HEK293 (cell line): ENCODE data around the gene LDB1.

ENCODE experiments used
- FEZF1 ChIP-seq: fragments of 450-650 bp; formaldehyde crosslinking; IDR thresholded peaks from 2 replicates; pipeline ENCODE4 v1.5.1; 2016; ENCODE audit warnings: missing biosample characterization, missing genetic modification characterization
- KLF10 ChIP-seq: fragments of 450-650 bp; IDR thresholded peaks from 2 replicates; pipeline ENCODE4 v1.5.1; 2018; ENCODE audit warnings: missing biosample characterization, mild to moderate bottlenecking, missing genetic modification characterization
- MEIS1 ChIP-seq: sonication (generic); formaldehyde crosslinking; IDR thresholded peaks from 2 replicates; pipeline ENCODE4 v1.8.1; 2022; ENCODE audit warnings: missing genetic modification reagents, mild to moderate bottlenecking, borderline replicate concordance
- OSR2 ChIP-seq: fragments of 450-650 bp; formaldehyde crosslinking; IDR thresholded peaks from 2 replicates; pipeline ENCODE4 v1.5.1; 2016; ENCODE audit warnings: missing biosample characterization, missing genetic modification characterization
- ZBTB20 ChIP-seq: fragments of 450-650 bp; formaldehyde crosslinking; IDR thresholded peaks from 2 replicates; pipeline ENCODE4 v1.5.1; 2016; ENCODE audit warnings: missing biosample characterization, missing genetic modification characterization
- ZBTB7A ChIP-seq: fragments of 450-650 bp; formaldehyde crosslinking; IDR thresholded peaks from 2 replicates; pipeline ENCODE4 v1.5.1; 2016; ENCODE audit warnings: low read depth, missing biosample characterization, missing genetic modification characterization
- ZEB2 ChIP-seq: fragments of 450-650 bp; formaldehyde crosslinking; IDR thresholded peaks from 2 replicates; pipeline ENCODE4 v1.5.1; 2016; ENCODE audit warnings: missing biosample characterization, missing genetic modification characterization
- ZNF19 ChIP-seq: fragments of 450-650 bp; formaldehyde crosslinking; IDR thresholded peaks from 2 replicates; pipeline ENCODE4; 2016; ENCODE audit warnings: missing biosample characterization, missing genetic modification characterization, low read depth
- ZNF2 ChIP-seq: fragments of 450-650 bp; formaldehyde crosslinking; IDR thresholded peaks from 2 replicates; pipeline ENCODE4 v1.5.1; 2016; ENCODE audit warnings: missing biosample characterization, missing genetic modification characterization
- ZNF23 ChIP-seq: fragments of 450-650 bp; formaldehyde crosslinking; IDR thresholded peaks from 2 replicates; pipeline ENCODE4 v1.5.1; 2016; ENCODE audit warnings: missing biosample characterization, missing genetic modification characterization, borderline replicate concordance
- ZNF350 ChIP-seq: fragments of 450-650 bp; formaldehyde crosslinking; IDR thresholded peaks from 2 replicates; pipeline ENCODE4 v1.5.0; 2017; ENCODE audit warnings: missing biosample characterization, mild to moderate bottlenecking, missing genetic modification characterization
- ZNF37A ChIP-seq: fragments of 450-650 bp; IDR thresholded peaks from 2 replicates; pipeline ENCODE4 v1.5.1; 2018; ENCODE audit warnings: missing biosample characterization, missing genetic modification characterization
- ZNF394 ChIP-seq: fragments of 450-650 bp; formaldehyde crosslinking; IDR thresholded peaks from 2 replicates; pipeline ENCODE4 v1.5.1; 2016; ENCODE audit warnings: missing biosample characterization, missing genetic modification characterization, mild to moderate bottlenecking, moderate library complexity, borderline replicate concordance
- ZNF404 ChIP-seq: fragments of 450-650 bp; formaldehyde crosslinking; IDR thresholded peaks from 2 replicates; pipeline ENCODE4 v1.5.1; 2017; ENCODE audit warnings: missing biosample characterization, missing genetic modification characterization
- ZNF426 ChIP-seq: fragments of 450-650 bp; formaldehyde crosslinking; IDR thresholded peaks from 2 replicates; pipeline ENCODE4 v1.5.1; 2017; ENCODE audit warnings: missing biosample characterization, missing genetic modification characterization, mild to moderate bottlenecking, inconsistent platforms, moderate library complexity
- ZNF48 ChIP-seq: fragments of 450-650 bp; formaldehyde crosslinking; IDR thresholded peaks from 2 replicates; pipeline ENCODE4 v1.5.1; 2016; ENCODE audit warnings: missing biosample characterization, missing genetic modification characterization
- ZNF529 ChIP-seq: fragments of 450-650 bp; formaldehyde crosslinking; IDR thresholded peaks from 2 replicates; pipeline ENCODE4 v1.5.1; 2017; ENCODE audit warnings: missing genetic modification characterization, missing biosample characterization; ENCODE audit not compliant: insufficient replicate concordance
- ZNF792 ChIP-seq: fragments of 450-650 bp; formaldehyde crosslinking; IDR thresholded peaks from 2 replicates; pipeline ENCODE4 v1.5.1; 2016; ENCODE audit warnings: missing biosample characterization, missing genetic modification characterization
- TF ChIP-seq, protein P1 (sequence below): fragments of 450-650 bp; formaldehyde crosslinking; IDR thresholded peaks from 2 replicates; pipeline ENCODE4 v1.5.1; 2016; ENCODE audit warnings: missing biosample characterization, missing genetic modification characterization
- TF ChIP-seq, protein P2 (sequence below): fragments of 450-650 bp; formaldehyde crosslinking; IDR thresholded peaks from 2 replicates; pipeline ENCODE4 v1.5.1; 2016; ENCODE audit warnings: missing biosample characterization, missing genetic modification characterization
- TF ChIP-seq, protein P3 (sequence below): fragments of 450-650 bp; formaldehyde crosslinking; IDR thresholded peaks from 2 replicates; pipeline ENCODE4 v1.5.1; 2016; ENCODE audit warnings: missing biosample characterization, missing genetic modification characterization
- TF ChIP-seq, protein P4 (sequence below): fragments of 450-650 bp; formaldehyde crosslinking; IDR thresholded peaks from 2 replicates; pipeline ENCODE4 v1.5.1; 2016; ENCODE audit warnings: missing biosample characterization, missing genetic modification characterization
- TF ChIP-seq, protein P5 (sequence below): fragments of 450-650 bp; formaldehyde crosslinking; IDR thresholded peaks from 2 replicates; pipeline ENCODE4 v1.5.1; 2016; ENCODE audit warnings: missing biosample characterization, missing genetic modification characterization
- TF ChIP-seq, protein P6 (sequence below): fragments of 450-650 bp; IDR thresholded peaks from 2 replicates; pipeline ENCODE4 v1.5.1; 2018; ENCODE audit warnings: missing biosample characterization, mild to moderate bottlenecking, missing genetic modification characterization
- TF ChIP-seq, protein P7 (sequence below): fragments of 450-650 bp; formaldehyde crosslinking; IDR thresholded peaks from 2 replicates; pipeline ENCODE4 v1.5.1; 2016; ENCODE audit warnings: missing biosample characterization, missing genetic modification characterization

The LDB1 gene

DNA sequence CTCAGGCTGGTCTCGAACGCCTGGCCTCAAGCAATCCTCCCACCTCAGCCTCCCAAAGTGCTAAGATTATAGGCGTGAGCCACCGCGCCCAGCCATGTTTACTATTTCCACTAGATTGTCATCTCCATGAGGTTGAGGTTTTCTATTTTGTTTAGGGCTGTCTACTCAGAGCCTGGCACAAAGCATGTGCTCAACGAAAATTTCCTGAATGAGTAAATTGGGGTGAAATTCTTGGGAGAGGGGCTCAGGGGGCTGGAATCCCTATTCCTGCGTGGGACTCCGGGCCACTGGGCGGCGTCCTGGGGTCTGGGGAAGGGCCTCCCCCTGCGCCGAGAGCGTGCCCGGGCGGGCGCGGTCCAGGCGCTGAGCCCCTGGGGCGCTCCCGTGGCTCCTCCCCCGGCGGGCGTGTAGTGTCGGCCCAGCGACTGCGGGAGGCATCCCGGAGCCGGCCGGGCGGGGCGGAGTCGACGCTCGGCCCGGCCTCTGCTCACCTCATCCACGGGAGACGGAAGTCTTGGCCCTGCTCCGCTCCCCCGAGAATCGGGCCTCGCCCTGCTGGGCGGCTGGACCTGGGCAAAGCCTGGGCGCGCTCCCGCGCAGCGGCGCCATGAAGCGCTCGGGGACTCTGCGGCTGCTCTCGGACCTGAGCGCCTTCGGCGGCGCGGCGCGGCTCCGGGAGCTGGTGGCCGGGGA is 55.2 kb downstream of the LDB1 start, which contains the start of gene HPS6 (continued):
- TF ChIP-seq, protein P1, sequence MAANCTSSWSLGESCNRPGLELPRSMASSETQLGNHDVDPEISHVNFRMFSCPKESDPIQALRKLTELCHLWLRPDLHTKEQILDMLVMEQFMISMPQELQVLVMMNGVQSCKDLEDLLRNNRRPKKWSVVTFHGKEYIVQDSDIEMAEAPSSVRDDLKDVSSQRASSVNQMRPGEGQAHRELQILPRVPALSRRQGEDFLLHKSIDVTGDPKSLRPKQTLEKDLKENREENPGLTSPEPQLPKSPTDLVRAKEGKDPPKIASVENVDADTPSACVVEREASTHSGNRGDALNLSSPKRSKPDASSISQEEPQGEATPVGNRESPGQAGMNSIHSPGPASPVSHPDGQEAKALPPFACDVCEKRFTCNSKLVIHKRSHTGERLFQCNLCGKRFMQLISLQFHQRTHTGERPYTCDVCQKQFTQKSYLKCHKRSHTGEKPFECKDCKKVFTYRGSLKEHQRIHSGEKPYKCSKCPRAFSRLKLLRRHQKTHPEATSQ (tag by site-specific recombination) = 0 out of 2 replicates have a peak, but pooled peaks have one; percentile 40
- TF ChIP-seq, protein P2, sequence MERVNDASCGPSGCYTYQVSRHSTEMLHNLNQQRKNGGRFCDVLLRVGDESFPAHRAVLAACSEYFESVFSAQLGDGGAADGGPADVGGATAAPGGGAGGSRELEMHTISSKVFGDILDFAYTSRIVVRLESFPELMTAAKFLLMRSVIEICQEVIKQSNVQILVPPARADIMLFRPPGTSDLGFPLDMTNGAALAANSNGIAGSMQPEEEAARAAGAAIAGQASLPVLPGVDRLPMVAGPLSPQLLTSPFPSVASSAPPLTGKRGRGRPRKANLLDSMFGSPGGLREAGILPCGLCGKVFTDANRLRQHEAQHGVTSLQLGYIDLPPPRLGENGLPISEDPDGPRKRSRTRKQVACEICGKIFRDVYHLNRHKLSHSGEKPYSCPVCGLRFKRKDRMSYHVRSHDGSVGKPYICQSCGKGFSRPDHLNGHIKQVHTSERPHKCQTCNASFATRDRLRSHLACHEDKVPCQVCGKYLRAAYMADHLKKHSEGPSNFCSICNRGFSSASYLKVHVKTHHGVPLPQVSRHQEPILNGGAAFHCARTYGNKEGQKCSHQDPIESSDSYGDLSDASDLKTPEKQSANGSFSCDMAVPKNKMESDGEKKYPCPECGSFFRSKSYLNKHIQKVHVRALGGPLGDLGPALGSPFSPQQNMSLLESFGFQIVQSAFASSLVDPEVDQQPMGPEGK = peak; percentile 89
- TF ChIP-seq, protein P3, sequence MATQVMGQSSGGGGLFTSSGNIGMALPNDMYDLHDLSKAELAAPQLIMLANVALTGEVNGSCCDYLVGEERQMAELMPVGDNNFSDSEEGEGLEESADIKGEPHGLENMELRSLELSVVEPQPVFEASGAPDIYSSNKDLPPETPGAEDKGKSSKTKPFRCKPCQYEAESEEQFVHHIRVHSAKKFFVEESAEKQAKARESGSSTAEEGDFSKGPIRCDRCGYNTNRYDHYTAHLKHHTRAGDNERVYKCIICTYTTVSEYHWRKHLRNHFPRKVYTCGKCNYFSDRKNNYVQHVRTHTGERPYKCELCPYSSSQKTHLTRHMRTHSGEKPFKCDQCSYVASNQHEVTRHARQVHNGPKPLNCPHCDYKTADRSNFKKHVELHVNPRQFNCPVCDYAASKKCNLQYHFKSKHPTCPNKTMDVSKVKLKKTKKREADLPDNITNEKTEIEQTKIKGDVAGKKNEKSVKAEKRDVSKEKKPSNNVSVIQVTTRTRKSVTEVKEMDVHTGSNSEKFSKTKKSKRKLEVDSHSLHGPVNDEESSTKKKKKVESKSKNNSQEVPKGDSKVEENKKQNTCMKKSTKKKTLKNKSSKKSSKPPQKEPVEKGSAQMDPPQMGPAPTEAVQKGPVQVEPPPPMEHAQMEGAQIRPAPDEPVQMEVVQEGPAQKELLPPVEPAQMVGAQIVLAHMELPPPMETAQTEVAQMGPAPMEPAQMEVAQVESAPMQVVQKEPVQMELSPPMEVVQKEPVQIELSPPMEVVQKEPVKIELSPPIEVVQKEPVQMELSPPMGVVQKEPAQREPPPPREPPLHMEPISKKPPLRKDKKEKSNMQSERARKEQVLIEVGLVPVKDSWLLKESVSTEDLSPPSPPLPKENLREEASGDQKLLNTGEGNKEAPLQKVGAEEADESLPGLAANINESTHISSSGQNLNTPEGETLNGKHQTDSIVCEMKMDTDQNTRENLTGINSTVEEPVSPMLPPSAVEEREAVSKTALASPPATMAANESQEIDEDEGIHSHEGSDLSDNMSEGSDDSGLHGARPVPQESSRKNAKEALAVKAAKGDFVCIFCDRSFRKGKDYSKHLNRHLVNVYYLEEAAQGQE (tag by site-specific recombination) = no peak; the same call in 1 of the 2 replicates
- TF ChIP-seq ZNF529 (no peak), ZBTB20 (tag by site-specific recombination) (peak; percentile 75), KLF10 (tag by site-specific recombination) (peak; percentile 71), ZEB2 (tag by site-specific recombination) (peak; percentile 82), ZNF792 (tag by site-specific recombination) (no peak), ZNF404 (tag by site-specific recombination) (no peak), ZNF37A (no peak), ZNF2 (peak; percentile 44), ZNF394 (tag by site-specific recombination) (no peak), ZNF48 (no peak), MEIS1 (CRISPR knock-in tag) (no peak), ZBTB7A (tag by site-specific recombination) (no peak), ZNF19 (tag by site-specific recombination) (no peak), FEZF1 (tag by site-specific recombination) (no peak), ZNF23 (tag by site-specific recombination) (no peak), ZNF426 (tag by site-specific recombination) (no peak), ZNF350 (tag by site-specific recombination) (no peak), OSR2 (tag by site-specific recombination) (0 out of 2 replicates have a peak, but pooled peaks have one; percentile 9)
- TF ChIP-seq, protein P4, sequence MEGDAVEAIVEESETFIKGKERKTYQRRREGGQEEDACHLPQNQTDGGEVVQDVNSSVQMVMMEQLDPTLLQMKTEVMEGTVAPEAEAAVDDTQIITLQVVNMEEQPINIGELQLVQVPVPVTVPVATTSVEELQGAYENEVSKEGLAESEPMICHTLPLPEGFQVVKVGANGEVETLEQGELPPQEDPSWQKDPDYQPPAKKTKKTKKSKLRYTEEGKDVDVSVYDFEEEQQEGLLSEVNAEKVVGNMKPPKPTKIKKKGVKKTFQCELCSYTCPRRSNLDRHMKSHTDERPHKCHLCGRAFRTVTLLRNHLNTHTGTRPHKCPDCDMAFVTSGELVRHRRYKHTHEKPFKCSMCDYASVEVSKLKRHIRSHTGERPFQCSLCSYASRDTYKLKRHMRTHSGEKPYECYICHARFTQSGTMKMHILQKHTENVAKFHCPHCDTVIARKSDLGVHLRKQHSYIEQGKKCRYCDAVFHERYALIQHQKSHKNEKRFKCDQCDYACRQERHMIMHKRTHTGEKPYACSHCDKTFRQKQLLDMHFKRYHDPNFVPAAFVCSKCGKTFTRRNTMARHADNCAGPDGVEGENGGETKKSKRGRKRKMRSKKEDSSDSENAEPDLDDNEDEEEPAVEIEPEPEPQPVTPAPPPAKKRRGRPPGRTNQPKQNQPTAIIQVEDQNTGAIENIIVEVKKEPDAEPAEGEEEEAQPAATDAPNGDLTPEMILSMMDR (tag by site-specific recombination) = peak; percentile 72
- TF ChIP-seq, protein P5, sequence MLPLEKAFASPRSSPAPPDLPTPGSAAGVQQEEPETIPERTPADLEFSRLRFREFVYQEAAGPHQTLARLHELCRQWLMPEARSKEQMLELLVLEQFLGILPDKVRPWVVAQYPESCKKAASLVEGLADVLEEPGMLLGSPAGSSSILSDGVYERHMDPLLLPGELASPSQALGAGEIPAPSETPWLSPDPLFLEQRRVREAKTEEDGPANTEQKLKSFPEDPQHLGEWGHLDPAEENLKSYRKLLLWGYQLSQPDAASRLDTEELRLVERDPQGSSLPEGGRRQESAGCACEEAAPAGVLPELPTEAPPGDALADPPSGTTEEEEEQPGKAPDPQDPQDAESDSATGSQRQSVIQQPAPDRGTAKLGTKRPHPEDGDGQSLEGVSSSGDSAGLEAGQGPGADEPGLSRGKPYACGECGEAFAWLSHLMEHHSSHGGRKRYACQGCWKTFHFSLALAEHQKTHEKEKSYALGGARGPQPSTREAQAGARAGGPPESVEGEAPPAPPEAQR (tag by site-specific recombination) = no peak
- TF ChIP-seq, protein P6, sequence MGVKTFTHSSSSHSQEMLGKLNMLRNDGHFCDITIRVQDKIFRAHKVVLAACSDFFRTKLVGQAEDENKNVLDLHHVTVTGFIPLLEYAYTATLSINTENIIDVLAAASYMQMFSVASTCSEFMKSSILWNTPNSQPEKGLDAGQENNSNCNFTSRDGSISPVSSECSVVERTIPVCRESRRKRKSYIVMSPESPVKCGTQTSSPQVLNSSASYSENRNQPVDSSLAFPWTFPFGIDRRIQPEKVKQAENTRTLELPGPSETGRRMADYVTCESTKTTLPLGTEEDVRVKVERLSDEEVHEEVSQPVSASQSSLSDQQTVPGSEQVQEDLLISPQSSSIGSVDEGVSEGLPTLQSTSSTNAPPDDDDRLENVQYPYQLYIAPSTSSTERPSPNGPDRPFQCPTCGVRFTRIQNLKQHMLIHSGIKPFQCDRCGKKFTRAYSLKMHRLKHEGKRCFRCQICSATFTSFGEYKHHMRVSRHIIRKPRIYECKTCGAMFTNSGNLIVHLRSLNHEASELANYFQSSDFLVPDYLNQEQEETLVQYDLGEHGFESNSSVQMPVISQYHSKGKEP (tag by site-specific recombination) = 0 out of 2 replicates have a peak, but pooled peaks have one; percentile 14
- TF ChIP-seq, protein P7, sequence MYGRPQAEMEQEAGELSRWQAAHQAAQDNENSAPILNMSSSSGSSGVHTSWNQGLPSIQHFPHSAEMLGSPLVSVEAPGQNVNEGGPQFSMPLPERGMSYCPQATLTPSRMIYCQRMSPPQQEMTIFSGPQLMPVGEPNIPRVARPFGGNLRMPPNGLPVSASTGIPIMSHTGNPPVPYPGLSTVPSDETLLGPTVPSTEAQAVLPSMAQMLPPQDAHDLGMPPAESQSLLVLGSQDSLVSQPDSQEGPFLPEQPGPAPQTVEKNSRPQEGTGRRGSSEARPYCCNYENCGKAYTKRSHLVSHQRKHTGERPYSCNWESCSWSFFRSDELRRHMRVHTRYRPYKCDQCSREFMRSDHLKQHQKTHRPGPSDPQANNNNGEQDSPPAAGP = peak; percentile 54; the same call in 1 of the 2 replicates
